Caco-2 (cell line): ENCODE results near the gene FLNA. TPM values are rescaled to one million over a fixed set of nuclear protein-coding genes. Genes with fewer than 3 reads are reported as not detected.
A peak's percentile ranks its signal among the peaks of the same experiment; 100 is the strongest.

Experiments
- BruUV-seq: library from RNA; stranded (reverse); fragments of 400-500 nt; replicated peaks from 2 replicates; lab custom pipeline; 2021; lab: Mats Ljungman, UMichigan
- CTCF ChIA-PET: fragments of 300-600 bp; sonication (Branson Sonifier 250); formaldehyde crosslinking; loops from one replicate; lab custom pipeline; 2022; ENCODE audit warnings: antibody characterized with exemption; lab: Charles Lee
- POLR2A ChIA-PET: fragments of 300-600 bp; sonication (Branson Sonifier 250); formaldehyde crosslinking; loops from one replicate; lab custom pipeline; 2022; ENCODE audit warnings: antibody characterized with exemption; lab: Charles Lee
- DNase-seq, 2 experiments: peaks; one replicate each; pipeline versions ENCODE4 v3.0.0 to v3.0.0-alpha.2; 2020 to 2022
- H3K27me3 ChIP-seq: replicated peaks from 2 replicates; pipeline ENCODE4 v1.6.0; 2011; ENCODE audit warnings: low read length; ENCODE audit not compliant: control insufficient read depth, insufficient read depth
- H3K36me3 ChIP-seq: 2 replicates; pipeline ENCODE4 v1.5.1; 2011; ENCODE audit warnings: low read length; ENCODE audit not compliant: control insufficient read depth, insufficient read depth
- H3K4me1 ChIP-seq: fragments of 250-450 bp; sonication (Bioruptor Pico); 2 replicates; pipeline ENCODE4 v1.5.1; 2020; ENCODE audit warnings: mild to moderate bottlenecking
- H3K4me3 ChIP-seq: 2 replicates; pipeline ENCODE4 v1.5.1; 2011; ENCODE audit warnings: low read depth, mild to moderate bottlenecking, control low read depth, low read length
- H3K9me3 ChIP-seq: fragments of 250-450 bp; sonication (Bioruptor Pico); 2 replicates; pipeline ENCODE4 v1.5.1; 2020; ENCODE audit warnings: mild to moderate bottlenecking, moderate library complexity
- H3K27ac Mint-ChIP-seq: one replicate; pipeline ENCODE4 v1.8.0; 2022; ENCODE audit warnings: mixed read lengths; ENCODE audit not compliant: unreplicated experiment
- H3K27me3 Mint-ChIP-seq: one replicate; pipeline ENCODE4 v1.8.0; 2022; ENCODE audit warnings: mixed read lengths; ENCODE audit not compliant: insufficient read depth, unreplicated experiment
- H3K36me3 Mint-ChIP-seq: one replicate; pipeline ENCODE4 v1.8.0; 2022; ENCODE audit warnings: mild to moderate bottlenecking, mixed read lengths; ENCODE audit not compliant: insufficient read depth, unreplicated experiment
- H3K4me1 Mint-ChIP-seq: one replicate; pipeline ENCODE4 v1.8.0; 2022; ENCODE audit warnings: low read depth, mixed read lengths; ENCODE audit not compliant: unreplicated experiment
- H3K4me3 Mint-ChIP-seq: one replicate; pipeline ENCODE4 v1.8.0; 2022; ENCODE audit warnings: mild to moderate bottlenecking, moderate library complexity, mixed read lengths; ENCODE audit not compliant: unreplicated experiment
- H3K9me3 Mint-ChIP-seq: one replicate; pipeline ENCODE4 v1.8.0; 2022; ENCODE audit warnings: mixed read lengths; ENCODE audit not compliant: unreplicated experiment
- intact Hi-C: fragments of 100-400 bp; cut with micrococcal nuclease; formaldehyde crosslinking; loops from one replicate; pipeline ENCODE4 v1.10.0; 2022; ENCODE audit not compliant: unreplicated experiment
- total RNA-seq: library from RNA; stranded (reverse); gene quantifications from 2 replicates; pipeline ENCODE4 v1.2.3, GENCODE V29; 2022
- TF ChIP-seq, protein P1 (sequence below), 2 experiments: fragments of 200-600 bp in 1 of 2; IDR thresholded peaks; 1 replicate in 1 of 2; 2 replicates in 1 of 2; pipeline versions ENCODE4 v1.5.1 to v1.8.0; 2011 to 2022; ENCODE audit warnings: antibody characterized with exemption in 1 of 2, control low read depth in 1 of 2, inconsistent platforms in 1 of 2, low read depth in 1 of 2, low read length in 1 of 2, mild to moderate bottlenecking in 1 of 2, moderate library complexity in 1 of 2; ENCODE audit not compliant: insufficient read depth in 1 of 2, severe bottlenecking in 1 of 2, unreplicated experiment in 1 of 2

Gene FLNA
- total RNA-seq, 1 experiment from 2014 or later, result 546 TPM

DNA sequence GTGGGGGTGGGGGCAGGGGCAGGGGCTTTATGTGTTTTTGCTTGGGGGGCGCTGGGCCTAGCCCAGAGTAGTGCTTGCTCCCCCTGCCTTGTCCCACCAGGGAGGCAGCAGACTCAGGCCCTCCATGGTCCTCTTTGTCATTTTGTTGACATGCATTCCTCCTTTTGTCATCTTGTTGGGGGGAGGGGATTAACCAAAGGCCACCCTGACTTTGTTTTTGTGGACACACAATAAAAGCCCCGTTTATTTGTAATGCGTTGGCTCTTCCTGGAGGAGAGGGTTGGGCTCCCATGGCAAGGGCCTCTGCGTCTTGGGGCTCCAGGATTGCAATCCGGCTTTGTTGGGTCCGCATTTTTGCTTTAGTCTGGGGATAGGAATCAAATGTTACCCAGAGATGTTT lies 6.8 kb upstream of the FLNA start:
- Histone ChIP-seq H3K4me3 (no peak overlapping the region), H3K36me3 (peaks cover 2% of the 10 kb centered on the region; the same call in 1 of the 2 replicates), H3K4me1 (no peaks in the 10 kb centered on the region), H3K9me3 (no peaks in the 10 kb centered on the region), H3K27me3 (no peaks in the 10 kb centered on the region)
- intact Hi-C loops, result no loop called here
- Mint-ChIP-seq H3K4me3 (peak overlapping the region; percentile 80), H3K27me3 (no peaks in the 10 kb centered on the region), H3K36me3 (peaks cover 57% of the 10 kb centered on the region), H3K4me1 (peaks cover 6% of the 10 kb centered on the region), H3K27ac (peak overlapping the region; percentile 68), H3K9me3 (no peaks in the 10 kb centered on the region)
- POLR2A ChIA-PET, result interaction anchor here (1.2 kb wide), 1 partner anchor 8 kb away, joined by 4 read pairs; no protein-coding TSS in a partner anchor
- DNase-seq, result no peak
- TF ChIP-seq, protein P1, sequence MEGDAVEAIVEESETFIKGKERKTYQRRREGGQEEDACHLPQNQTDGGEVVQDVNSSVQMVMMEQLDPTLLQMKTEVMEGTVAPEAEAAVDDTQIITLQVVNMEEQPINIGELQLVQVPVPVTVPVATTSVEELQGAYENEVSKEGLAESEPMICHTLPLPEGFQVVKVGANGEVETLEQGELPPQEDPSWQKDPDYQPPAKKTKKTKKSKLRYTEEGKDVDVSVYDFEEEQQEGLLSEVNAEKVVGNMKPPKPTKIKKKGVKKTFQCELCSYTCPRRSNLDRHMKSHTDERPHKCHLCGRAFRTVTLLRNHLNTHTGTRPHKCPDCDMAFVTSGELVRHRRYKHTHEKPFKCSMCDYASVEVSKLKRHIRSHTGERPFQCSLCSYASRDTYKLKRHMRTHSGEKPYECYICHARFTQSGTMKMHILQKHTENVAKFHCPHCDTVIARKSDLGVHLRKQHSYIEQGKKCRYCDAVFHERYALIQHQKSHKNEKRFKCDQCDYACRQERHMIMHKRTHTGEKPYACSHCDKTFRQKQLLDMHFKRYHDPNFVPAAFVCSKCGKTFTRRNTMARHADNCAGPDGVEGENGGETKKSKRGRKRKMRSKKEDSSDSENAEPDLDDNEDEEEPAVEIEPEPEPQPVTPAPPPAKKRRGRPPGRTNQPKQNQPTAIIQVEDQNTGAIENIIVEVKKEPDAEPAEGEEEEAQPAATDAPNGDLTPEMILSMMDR (IDR thresholded peaks at IDR 0.05; ENCODE audit: insufficient read depth in 1 of 2, low read depth in 1 of 2, low read length in 1 of 2, severe bottlenecking in 1 of 2, unreplicated experiment in 1 of 2), result no peak
- no TSS peak for BruUV-seq
- CTCF ChIA-PET, result no interaction called here

DNA sequence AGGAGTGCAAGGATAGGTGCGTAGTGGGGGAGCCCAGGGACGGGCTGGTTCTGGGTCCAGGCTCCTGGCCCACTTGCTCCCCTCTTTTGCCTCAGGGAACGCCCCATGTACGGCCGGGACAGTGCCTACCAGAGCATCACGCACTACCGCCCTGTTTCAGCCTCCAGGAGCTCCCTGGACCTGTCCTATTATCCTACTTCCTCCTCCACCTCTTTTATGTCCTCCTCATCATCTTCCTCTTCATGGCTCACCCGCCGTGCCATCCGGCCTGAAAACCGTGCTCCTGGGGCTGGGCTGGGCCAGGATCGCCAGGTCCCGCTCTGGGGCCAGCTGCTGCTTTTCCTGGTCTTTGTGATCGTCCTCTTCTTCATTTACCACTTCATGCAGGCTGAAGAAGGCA lies 6.4 kb upstream of the FLNA start:
- peak overlapping the region; percentile 80 for H3K4me3 Mint-ChIP-seq
- Histone ChIP-seq H3K36me3 (peaks cover 2% of the 10 kb centered on the region; the same call in 1 of the 2 replicates), H3K27me3 (no peaks in the 10 kb centered on the region), H3K9me3 (no peaks in the 10 kb centered on the region), H3K4me1 (no peaks in the 10 kb centered on the region), H3K4me3 (no peak overlapping the region; the same call in 1 of the 2 replicates)
- H3K4me1 Mint-ChIP-seq, result peaks cover 6% of the 10 kb centered on the region
- no peaks in the 10 kb centered on the region for H3K9me3 Mint-ChIP-seq
- intact Hi-C loops, result no loop called here
- TF ChIP-seq, protein P1 (IDR thresholded peaks at IDR 0.05; ENCODE audit: insufficient read depth in 1 of 2, low read depth in 1 of 2, low read length in 1 of 2, severe bottlenecking in 1 of 2, unreplicated experiment in 1 of 2), result no peak
- ChIA-PET CTCF (no interaction called here), POLR2A (no interaction called here)
- peak overlapping the region; percentile 68 for H3K27ac Mint-ChIP-seq
- no peak for DNase-seq
- no TSS peak for BruUV-seq
- no peaks in the 10 kb centered on the region for H3K27me3 Mint-ChIP-seq
- peaks cover 57% of the 10 kb centered on the region for H3K36me3 Mint-ChIP-seq

DNA sequence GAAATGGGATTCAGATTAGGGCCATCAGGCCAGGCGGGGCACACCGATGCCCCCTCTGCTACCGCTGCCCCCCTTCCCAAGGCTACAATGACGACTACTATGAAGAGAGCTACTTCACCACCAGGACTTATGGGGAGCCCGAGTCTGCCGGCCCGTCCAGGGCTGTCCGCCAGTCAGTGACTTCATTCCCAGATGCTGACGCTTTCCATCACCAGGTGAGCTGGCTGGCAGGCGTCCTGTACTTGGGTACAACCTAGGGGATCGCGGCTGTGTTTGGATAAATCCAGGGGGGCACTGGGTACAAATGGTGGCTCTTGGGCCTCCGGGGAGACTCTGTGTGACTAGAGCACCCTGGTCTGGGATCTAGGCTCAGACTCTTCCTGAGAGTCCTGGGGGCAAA lies 5.7 kb upstream of the FLNA start:
- Mint-ChIP-seq H3K36me3 (peaks cover 58% of the 10 kb centered on the region), H3K4me1 (peaks cover 6% of the 10 kb centered on the region), H3K4me3 (peak overlapping the region; percentile 80), H3K9me3 (no peaks in the 10 kb centered on the region), H3K27ac (peak overlapping the region; percentile 94), H3K27me3 (no peaks in the 10 kb centered on the region)
- no peaks in the 10 kb centered on the region for H3K9me3 ChIP-seq
- no peak for DNase-seq
- no peaks in the 10 kb centered on the region for H3K4me1 ChIP-seq
- intact Hi-C loops, result no loop called here
- no peaks in the 10 kb centered on the region for H3K27me3 ChIP-seq
- TF ChIP-seq, protein P1 (IDR thresholded peaks at IDR 0.05; ENCODE audit: insufficient read depth in 1 of 2, low read depth in 1 of 2, low read length in 1 of 2, severe bottlenecking in 1 of 2, unreplicated experiment in 1 of 2), result no peak
- BruUV-seq, result TSS peak; percentile 77
- peaks cover 2% of the 10 kb centered on the region; the same call in 1 of the 2 replicates for H3K36me3 ChIP-seq
- CTCF ChIA-PET, result no interaction called here
- H3K4me3 ChIP-seq, result peak overlapping the region; percentile 81
- POLR2A ChIA-PET, result interaction anchor here (1.5 kb wide), 1 partner anchor 9 kb away, joined by 3 read pairs; no protein-coding TSS in a partner anchor
